CD14-positive monocyte (primary cell): Measurements from ENCODE around the gene PARK7. TPM values are rescaled to one million over a fixed set of nuclear protein-coding genes. Genes with fewer than 3 reads are reported as not detected.

Experiments used
- DNase-seq, 3 donors: peaks; one replicate each; pipeline ENCODE4 v3.0.0-alpha.2; 2011 to 2022
- H2AFZ ChIP-seq: 2 replicates; pipeline ENCODE4 v1.6.0; 2012; ENCODE audit warnings: mild to moderate bottlenecking, low read depth, low read length, inconsistent platforms; ENCODE audit not compliant: insufficient read depth, poor library complexity, severe bottlenecking
- H3K27ac ChIP-seq, 2 donors: 1 replicate in 1 of 2; 2 replicates in 1 of 2; pipeline ENCODE4 v1.5.1; 2012 to 2013; ENCODE audit warnings: low read length in 2 of 2, control low read depth in 1 of 2, inconsistent platforms in 1 of 2, low read depth in 1 of 2, mild to moderate bottlenecking in 1 of 2
- H3K27me3 ChIP-seq, 2 donors: one replicate each; pipeline versions ENCODE4 v1.6.0 to v1.6.1; 2011 to 2013; ENCODE audit warnings: low read length in 2 of 2; ENCODE audit not compliant: control insufficient read depth in 2 of 2, insufficient read depth in 2 of 2
- H3K36me3 ChIP-seq, 2 donors: replicated peaks in 1 of 2; 1 replicate in 1 of 2; 2 replicates in 1 of 2; pipeline versions ENCODE4 v1.5.1 to v1.6.1; 2012 to 2013; ENCODE audit warnings: low read length in 2 of 2, control low read depth in 1 of 2, inconsistent platforms in 1 of 2, mild to moderate bottlenecking in 1 of 2; ENCODE audit not compliant: insufficient read depth in 2 of 2, control insufficient read depth in 1 of 2
- H3K4me1 ChIP-seq, 2 donors: 1 replicate in 1 of 2; 2 replicates in 1 of 2; pipeline versions ENCODE4 v1.5.1 to v1.6.1; 2012 to 2013; ENCODE audit warnings: low read length in 2 of 2, control low read depth in 1 of 2, inconsistent platforms in 1 of 2, mild to moderate bottlenecking in 1 of 2, moderate library complexity in 1 of 2; ENCODE audit not compliant: insufficient read depth in 2 of 2, control insufficient read depth in 1 of 2
- H3K4me2 ChIP-seq: replicated peaks from 2 replicates; pipeline ENCODE3; 2012; ENCODE audit warnings: low read length, moderate library complexity, mild to moderate bottlenecking; ENCODE audit not compliant: poor library complexity, severe bottlenecking; ENCODE audit errors: extremely low read depth
- H3K4me3 ChIP-seq, 3 experiments: fragments of 200-600 bp in 1 of 3; sonication (generic) in 1 of 3; replicated peaks in 1 of 3; 1 replicate in 2 of 3; 2 replicates in 1 of 3; pipeline ENCODE4 v1.5.1; 2011 to 2013; ENCODE audit warnings: low read length in 3 of 3, mild to moderate bottlenecking in 3 of 3, control low read depth in 2 of 3, low read depth in 2 of 3, inconsistent platforms in 1 of 3, moderate library complexity in 1 of 3
- H3K79me2 ChIP-seq: 2 replicates; pipeline ENCODE4 v1.6.0; 2012; ENCODE audit warnings: mild to moderate bottlenecking, control low read depth, inconsistent platforms, low read length, moderate library complexity; ENCODE audit not compliant: insufficient read depth
- H3K9ac ChIP-seq: 2 replicates; pipeline ENCODE4 v1.6.0; 2017; ENCODE audit warnings: low read length, mild to moderate bottlenecking; ENCODE audit not compliant: insufficient read depth, poor library complexity, severe bottlenecking
- H3K9me3 ChIP-seq, 2 donors: replicated peaks in 1 of 2; 1 replicate in 1 of 2; 2 replicates in 1 of 2; pipeline versions ENCODE4 v1.5.1 to v1.6.1; 2012 to 2013; ENCODE audit warnings: low read length in 2 of 2, control low read depth in 1 of 2; ENCODE audit not compliant: control insufficient read depth in 1 of 2, insufficient read depth in 1 of 2
- H4K20me1 ChIP-seq: 2 replicates; pipeline ENCODE4 v1.6.0; 2012; ENCODE audit warnings: mild to moderate bottlenecking, low read length, control low read depth, moderate library complexity; ENCODE audit not compliant: insufficient read depth
- H3K27ac Mint-ChIP-seq, 7 donors: one replicate each; pipeline ENCODE4 v1.8.0; 2020; ENCODE audit warnings: mild to moderate bottlenecking in 7 of 7, mixed read lengths in 7 of 7, moderate library complexity in 6 of 7, inconsistent platforms in 2 of 7
- H3K27me3 Mint-ChIP-seq, 3 donors: one replicate each; pipeline ENCODE4 v1.8.0; 2021 to 2022; ENCODE audit warnings: low read depth in 3 of 3, mild to moderate bottlenecking in 3 of 3, mixed read lengths in 3 of 3, moderate library complexity in 3 of 3, inconsistent platforms in 1 of 3
- H3K36me3 Mint-ChIP-seq, 2 donors: one replicate each; pipeline ENCODE4 v1.8.0; 2020; ENCODE audit warnings: mixed read lengths in 2 of 2, inconsistent platforms in 1 of 2, mild to moderate bottlenecking in 1 of 2
- H3K4me1 Mint-ChIP-seq: one replicate; pipeline ENCODE4 v1.8.0; 2020; ENCODE audit warnings: mild to moderate bottlenecking, mixed read lengths
- H3K4me3 Mint-ChIP-seq, 2 donors: one replicate each; pipeline ENCODE4 v1.8.0; 2020; ENCODE audit warnings: mild to moderate bottlenecking in 2 of 2, mixed read lengths in 2 of 2, moderate library complexity in 1 of 2
- H3K9me3 Mint-ChIP-seq, 7 donors: one replicate each; pipeline ENCODE4 v1.8.0; 2020 to 2022; ENCODE audit warnings: mixed read lengths in 7 of 7, mild to moderate bottlenecking in 6 of 7, moderate library complexity in 6 of 7, inconsistent platforms in 2 of 7
- CTCF ChIP-seq: fragments of 200-600 bp; IDR thresholded peaks from one replicate; pipeline ENCODE4 v1.8.0; 2022; ENCODE audit warnings: antibody characterized with exemption, mild to moderate bottlenecking
- WGBS: methylation state at CpG from one replicate; pipeline ENCODE4 v1.1.5; 2013; ENCODE audit warnings: missing lambda C conversion rate; ENCODE audit not compliant: insufficient coverage; 5-methylcytosine and 5-hydroxymethylcytosine counted together
- intact Hi-C, 2 donors: fragments of 100-400 bp; cut with micrococcal nuclease; formaldehyde crosslinking; loops; one replicate each; pipeline versions ENCODE4 v1.15.0 to v1.15.1; 2023
- polyA plus RNA-seq, 3 donors: library from polyadenylated mRNA; depleted of rRNA in 1 of 3; unstranded in 2 of 3; stranded (reverse) in 1 of 3; fragments of 300-500 nt in 2 of 3; fragments of >200 nt in 1 of 3; fragmentation: Illumina TruSeq in 2 of 3; gene quantifications; 1 replicate in 2 of 3; 2 replicates in 1 of 3; pipeline ENCODE4 v1.2.3, GENCODE V29; 2012 to 2021

The PARK7 gene
- polyA plus RNA-seq, 3 donors, result 116 to 391 (median 353) TPM

DNA sequence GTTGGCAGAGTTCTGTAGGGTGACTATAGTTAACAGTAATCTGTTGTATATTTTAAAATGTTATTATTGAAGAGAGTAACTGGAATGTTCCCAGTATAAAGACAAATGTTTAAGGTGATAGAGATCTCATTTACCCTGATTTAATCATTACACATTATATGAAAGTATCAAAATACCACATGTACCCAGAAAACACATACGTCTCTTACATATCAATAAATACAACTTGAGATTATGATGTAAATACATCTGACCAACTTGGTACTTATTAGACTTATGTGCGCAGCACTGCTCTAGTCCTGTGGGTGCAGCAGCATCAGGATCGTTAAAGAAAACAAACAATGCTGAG lies 670 bp upstream of the PARK7 start:
- Histone ChIP-seq H3K36me3 (peaks cover 25 to 30% of the 10 kb centered on the region in 2 donors), H4K20me1 (peaks cover 12% of the 10 kb centered on the region), H3K27me3 (no peaks in the 10 kb centered on the region), H3K4me3 (peak overlapping the region; percentile 54 to 93 (median 76)), H3K9me3 (no peaks in the 10 kb centered on the region), H3K79me2 (peaks cover 45% of the 10 kb centered on the region), H2AFZ (peak overlapping the region; percentile 82), H3K27ac (peak overlapping the region; percentile 88 to 96), H3K4me1 (peaks cover 25 to 29% of the 10 kb centered on the region in 2 donors), H3K4me2 (peak overlapping the region; percentile 99), H3K9ac (peak overlapping the region; percentile 94)
- peaks cover 22% of the 10 kb centered on the region for H3K4me1 Mint-ChIP-seq
- H3K27me3 Mint-ChIP-seq, result peaks cover 0 to 3% (median 0%) of the 10 kb centered on the region in 3 donors
- no peak for DNase-seq
- peaks cover 0 to 2% (median 0%) of the 10 kb centered on the region in 7 donors for H3K9me3 Mint-ChIP-seq
- no peak for TF ChIP-seq CTCF
- peak overlapping the region; percentile 96 to 99 for H3K4me3 Mint-ChIP-seq
- 0% methylated on average over 2 of the region's 3 CpGs for WGBS
- H3K36me3 Mint-ChIP-seq, result peaks cover 29 to 30% of the 10 kb centered on the region in 2 donors
- H3K27ac Mint-ChIP-seq, result peak overlapping the region; percentile 93 to 99 (median 98)
- intact Hi-C loops, result loop anchor here (5.0 to 10.0 kb wide), 2 partner anchors 179 to 186 kb away; partner anchors contain the start of genes PER3 (in 1 of the 2) and VAMP3 (in 1 of the 2)

DNA sequence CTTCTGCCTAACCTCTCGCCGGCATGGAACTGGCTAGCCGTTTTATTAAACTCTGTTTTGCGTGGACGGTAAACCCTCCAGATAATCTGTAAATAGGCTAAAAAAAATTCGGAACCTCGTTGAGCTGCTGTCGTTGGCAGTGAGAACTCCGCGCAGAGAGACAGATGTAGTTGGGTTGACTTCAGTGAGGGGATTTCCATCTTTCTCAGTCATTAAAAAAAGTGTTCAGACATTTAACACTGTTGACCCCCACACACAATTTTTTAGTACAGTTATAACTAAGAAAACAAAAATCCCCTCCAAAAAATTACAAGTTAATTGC lies 464 bp downstream of the PARK7 start:
- Mint-ChIP-seq H3K9me3 (peaks cover 0 to 2% (median 0%) of the 10 kb centered on the region in 7 donors), H3K36me3 (peaks cover 38 to 41% of the 10 kb centered on the region in 2 donors), H3K27ac (peak overlapping the region; percentile 95 to 99 (median 96)), H3K27me3 (peaks cover 0 to 3% (median 0%) of the 10 kb centered on the region in 3 donors), H3K4me3 (peak overlapping the region; percentile 93 to 96), H3K4me1 (peaks cover 22% of the 10 kb centered on the region)
- Histone ChIP-seq H3K79me2 (peaks cover 57% of the 10 kb centered on the region), H3K36me3 (peaks cover 37 to 41% of the 10 kb centered on the region in 2 donors), H3K4me2 (peak overlapping the region; percentile 75), H4K20me1 (peaks cover 21% of the 10 kb centered on the region), H3K9ac (peak overlapping the region; percentile 94), H3K27me3 (no peaks in the 10 kb centered on the region), H3K9me3 (no peaks in the 10 kb centered on the region), H3K4me3 (peak overlapping the region; percentile 54 to 93 (median 73)), H2AFZ (peak overlapping the region; percentile 73), H3K4me1 (peaks cover 25 to 29% of the 10 kb centered on the region in 2 donors), H3K27ac (peak overlapping the region; percentile 88 to 96)
- no peak for TF ChIP-seq CTCF
- peak in 1 of 3 donors; percentile 67 for DNase-seq
- 0% methylated on average over 3 of the region's 10 CpGs for WGBS
- intact Hi-C loops, result loop anchor here (5.0 to 10.0 kb wide), 2 partner anchors 180 to 187 kb away; partner anchors contain the start of genes PER3 (in 1 of the 2) and VAMP3 (in 1 of the 2)
